HFFc6 (cell line): Measurements from ENCODE around the gene COL19A1. TPM values are rescaled to one million over a fixed set of nuclear protein-coding genes. Genes with fewer than 3 reads are reported as not detected.

Experiments
- DNase-seq: peaks from one replicate; pipeline ENCODE4 v3.0.0-alpha.2; 2018
- H3K27ac Mint-ChIP-seq: 2 replicates; pipeline ENCODE4 v1.8.0; 2020; ENCODE audit warnings: mild to moderate bottlenecking, mixed read lengths
- H3K27me3 Mint-ChIP-seq: 2 replicates; pipeline ENCODE4 v1.8.0; 2021; ENCODE audit warnings: mild to moderate bottlenecking, moderate library complexity, mixed read lengths; ENCODE audit not compliant: insufficient read depth
- H3K36me3 Mint-ChIP-seq: 2 replicates; pipeline ENCODE4 v1.8.0; 2021; ENCODE audit warnings: low read depth, mixed read lengths
- H3K4me1 Mint-ChIP-seq: 2 replicates; pipeline ENCODE4 v1.8.0; 2020; ENCODE audit warnings: low read depth, mixed read lengths
- H3K4me3 Mint-ChIP-seq: 2 replicates; pipeline ENCODE4 v1.8.0; 2020; ENCODE audit warnings: mild to moderate bottlenecking, moderate library complexity, mixed read lengths
- H3K9me3 Mint-ChIP-seq: 2 replicates; pipeline ENCODE4 v1.8.0; 2020; ENCODE audit warnings: mild to moderate bottlenecking, mixed read lengths
- total RNA-seq, 6 experiments: library from RNA; stranded (reverse); fragmentation: NEBNext Ultra II Directional; extraction: Animal tissue kit (Norgen Biotek cat#: 25700); gene quantifications; 2 replicates in 1 of 6; 3 replicates in 5 of 6; pipeline ENCODE4 v1.2.3, GENCODE V29; 2021
- TF ChIP-seq, protein P1 (sequence below): fragments of 200-600 bp; sonication (generic); IDR thresholded peaks from 2 replicates; pipeline ENCODE4 v1.5.0; 2021; ENCODE audit warnings: antibody characterized with exemption, mild to moderate bottlenecking

The COL19A1 gene
- total RNA-seq, 6 experiments from 2014 or later: not detected

DNA sequence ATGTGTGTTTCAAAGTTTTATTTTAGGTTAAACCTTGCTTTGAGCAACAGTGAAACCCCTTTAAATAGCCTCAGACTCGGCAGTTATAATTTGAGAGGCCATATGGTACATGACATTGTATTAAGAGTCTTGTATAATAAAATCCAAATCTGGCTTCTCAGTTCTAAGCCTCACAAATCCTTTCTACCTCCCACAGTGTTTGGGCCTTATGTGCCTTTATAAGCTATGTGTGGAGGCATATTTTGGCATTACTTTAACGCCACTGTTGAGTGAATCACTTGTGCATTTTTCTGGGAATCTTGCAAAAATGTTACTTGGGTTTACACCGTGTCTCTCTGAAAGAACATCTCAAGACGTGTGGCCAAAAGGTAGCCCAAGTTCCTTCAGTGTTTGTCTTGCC is 284.2 kb downstream of the COL19A1 start:
- TF ChIP-seq, protein P1, sequence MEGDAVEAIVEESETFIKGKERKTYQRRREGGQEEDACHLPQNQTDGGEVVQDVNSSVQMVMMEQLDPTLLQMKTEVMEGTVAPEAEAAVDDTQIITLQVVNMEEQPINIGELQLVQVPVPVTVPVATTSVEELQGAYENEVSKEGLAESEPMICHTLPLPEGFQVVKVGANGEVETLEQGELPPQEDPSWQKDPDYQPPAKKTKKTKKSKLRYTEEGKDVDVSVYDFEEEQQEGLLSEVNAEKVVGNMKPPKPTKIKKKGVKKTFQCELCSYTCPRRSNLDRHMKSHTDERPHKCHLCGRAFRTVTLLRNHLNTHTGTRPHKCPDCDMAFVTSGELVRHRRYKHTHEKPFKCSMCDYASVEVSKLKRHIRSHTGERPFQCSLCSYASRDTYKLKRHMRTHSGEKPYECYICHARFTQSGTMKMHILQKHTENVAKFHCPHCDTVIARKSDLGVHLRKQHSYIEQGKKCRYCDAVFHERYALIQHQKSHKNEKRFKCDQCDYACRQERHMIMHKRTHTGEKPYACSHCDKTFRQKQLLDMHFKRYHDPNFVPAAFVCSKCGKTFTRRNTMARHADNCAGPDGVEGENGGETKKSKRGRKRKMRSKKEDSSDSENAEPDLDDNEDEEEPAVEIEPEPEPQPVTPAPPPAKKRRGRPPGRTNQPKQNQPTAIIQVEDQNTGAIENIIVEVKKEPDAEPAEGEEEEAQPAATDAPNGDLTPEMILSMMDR: no peak
- no peaks in the 10 kb centered on the region for H3K27me3 Mint-ChIP-seq
- no peak for DNase-seq
- no peak overlapping the region for H3K4me3 Mint-ChIP-seq
- H3K9me3 Mint-ChIP-seq: peaks cover 5% of the 10 kb centered on the region; the same call in 1 of the 2 replicates
- no peaks in the 10 kb centered on the region for H3K36me3 Mint-ChIP-seq
- no peaks in the 10 kb centered on the region for H3K4me1 Mint-ChIP-seq
- no peak overlapping the region for H3K27ac Mint-ChIP-seq

DNA sequence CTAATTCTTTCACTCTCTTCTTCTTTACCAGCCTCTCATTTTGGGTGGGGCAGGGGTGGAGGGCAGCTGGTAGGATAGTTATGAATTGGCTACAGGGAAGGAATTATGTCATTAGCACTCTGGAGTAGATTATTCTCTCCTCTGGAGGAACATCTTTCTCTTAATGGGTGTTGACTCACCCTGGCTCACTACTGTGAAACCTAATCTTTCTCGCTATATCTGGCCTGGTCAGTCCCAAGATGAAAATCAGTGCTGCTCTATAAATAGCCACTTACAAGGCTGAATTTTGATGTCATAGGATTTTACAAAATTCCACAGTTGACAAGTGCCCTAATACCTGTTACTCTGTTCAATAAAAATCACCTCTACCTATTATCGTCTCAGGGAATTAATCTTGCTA is 285.3 kb downstream of the COL19A1 start:
- no peaks in the 10 kb centered on the region for H3K36me3 Mint-ChIP-seq
- H3K4me3 Mint-ChIP-seq: no peak overlapping the region
- no peaks in the 10 kb centered on the region for H3K27me3 Mint-ChIP-seq

DNA sequence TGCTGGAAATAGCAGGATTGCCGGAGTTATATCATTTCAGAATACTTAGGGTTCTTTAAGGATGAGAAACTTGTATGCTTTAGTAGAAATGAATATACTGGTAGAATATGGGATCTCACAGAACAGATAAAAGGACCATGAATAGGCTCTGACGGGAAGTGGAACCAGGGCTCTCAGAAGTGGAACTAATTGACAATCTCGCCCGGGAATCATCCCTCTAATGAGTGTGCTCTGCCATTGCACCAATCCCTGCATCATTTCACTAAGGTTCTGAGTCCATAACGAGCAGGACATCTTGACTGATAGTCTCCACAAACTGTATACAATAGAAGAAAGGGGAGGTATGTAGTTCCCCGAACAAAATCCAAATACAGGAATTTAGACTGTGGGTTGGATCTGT is 286.4 kb downstream of the COL19A1 start:
- DNase-seq: no peak
- Mint-ChIP-seq H3K27me3 (no peaks in the 10 kb centered on the region), H3K4me1 (no peaks in the 10 kb centered on the region), H3K27ac (no peak overlapping the region), H3K9me3 (peaks cover 5% of the 10 kb centered on the region; the same call in 1 of the 2 replicates), H3K4me3 (no peak overlapping the region), H3K36me3 (no peaks in the 10 kb centered on the region)
- TF ChIP-seq, protein P1: no peak

More for the DNA sequence above, 285.3 kb downstream of the COL19A1 start:
- Mint-ChIP-seq H3K27ac (no peak overlapping the region), H3K4me1 (no peaks in the 10 kb centered on the region), H3K9me3 (peaks cover 5% of the 10 kb centered on the region; the same call in 1 of the 2 replicates)
- TF ChIP-seq, protein P1: no peak
- no peak for DNase-seq

DNA sequence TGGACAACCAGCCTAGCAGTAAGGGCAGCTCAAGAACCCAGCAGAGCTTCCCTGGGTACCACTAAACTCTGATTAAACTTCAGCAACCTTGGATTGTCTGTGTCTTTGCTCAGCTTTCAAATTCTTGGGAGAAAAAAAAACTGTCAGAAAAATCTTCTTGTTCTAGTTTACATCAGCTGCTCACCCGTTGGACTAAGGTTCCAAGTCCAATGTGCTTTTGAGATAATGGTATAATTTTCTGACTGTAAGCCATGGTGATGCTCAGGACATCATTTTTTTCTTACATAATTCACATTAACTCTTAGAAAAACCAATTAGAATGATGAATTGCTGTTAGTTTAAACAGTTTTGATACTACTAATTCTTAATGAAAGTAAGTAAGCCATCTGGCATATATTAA is 290.7 kb downstream of the COL19A1 start:
- H3K27me3 Mint-ChIP-seq: no peaks in the 10 kb centered on the region; the same call in 1 of the 2 replicates
- no peak for DNase-seq
- no peak overlapping the region for H3K27ac Mint-ChIP-seq
- H3K4me1 Mint-ChIP-seq: no peaks in the 10 kb centered on the region
- H3K9me3 Mint-ChIP-seq: peaks cover 4% of the 10 kb centered on the region; the same call in 1 of the 2 replicates
- H3K36me3 Mint-ChIP-seq: no peaks in the 10 kb centered on the region
- H3K4me3 Mint-ChIP-seq: no peak overlapping the region
- TF ChIP-seq, protein P1: no peak

DNA sequence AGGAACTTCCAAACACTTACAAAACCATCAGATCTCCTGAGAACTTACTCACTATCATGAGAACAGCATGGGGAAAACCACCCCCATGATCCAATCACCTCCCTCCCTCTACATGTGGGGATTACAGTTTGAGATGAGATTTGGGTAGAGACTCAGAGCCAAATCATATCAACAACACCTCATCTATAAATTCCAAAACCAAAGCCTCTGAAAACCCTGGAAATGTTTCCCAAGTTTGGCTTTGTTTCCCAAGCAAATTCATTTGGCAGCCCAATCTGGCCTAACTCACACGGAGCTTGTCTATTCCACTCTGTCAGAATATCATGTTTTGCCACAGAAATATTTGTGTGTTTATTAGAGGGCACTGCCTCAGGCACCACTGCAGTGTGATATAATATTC is 293.9 kb downstream of the COL19A1 start:
- DNase-seq: no peak
- TF ChIP-seq, protein P1: no peak
- peaks cover 4% of the 10 kb centered on the region; the same call in 1 of the 2 replicates for H3K9me3 Mint-ChIP-seq
- no peak overlapping the region for H3K27ac Mint-ChIP-seq
- no peaks in the 10 kb centered on the region for H3K36me3 Mint-ChIP-seq
- H3K4me1 Mint-ChIP-seq: no peaks in the 10 kb centered on the region
- H3K27me3 Mint-ChIP-seq: no peaks in the 10 kb centered on the region; the same call in 1 of the 2 replicates
- H3K4me3 Mint-ChIP-seq: no peak overlapping the region

DNA sequence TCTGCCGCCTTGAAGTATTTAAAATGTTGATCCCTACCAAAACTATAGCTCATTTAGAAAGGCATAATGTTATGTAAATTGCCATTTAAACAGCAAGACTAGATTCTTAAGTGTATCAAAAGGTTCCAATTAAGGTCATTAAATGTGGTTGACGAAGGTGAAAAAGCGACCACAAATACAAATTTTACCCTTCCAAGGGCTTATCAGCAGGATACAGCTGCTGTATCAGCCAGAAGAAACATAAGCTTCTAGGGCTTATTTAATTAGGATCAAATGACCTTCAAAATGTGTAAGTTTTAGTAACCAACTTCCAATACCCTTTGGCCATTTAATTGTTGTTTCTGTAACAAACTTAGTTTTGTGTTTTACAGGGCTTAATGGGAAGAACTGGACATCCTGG is 296.6 kb downstream of the COL19A1 start:
- Mint-ChIP-seq H3K36me3 (no peaks in the 10 kb centered on the region), H3K9me3 (peaks cover 4% of the 10 kb centered on the region; the same call in 1 of the 2 replicates), H3K27ac (no peak overlapping the region), H3K27me3 (peaks cover 11% of the 10 kb centered on the region), H3K4me1 (peaks cover 8% of the 10 kb centered on the region), H3K4me3 (no peak overlapping the region)
- TF ChIP-seq, protein P1: no peak
- no peak for DNase-seq
